HL-60 (cell line): ENCODE measurements around the gene TUBGCP3.

Source experiments
- DNase-seq, 2 experiments: peaks; one replicate each; pipeline ENCODE4 v3.0.0-alpha.2; 2010 to 2020; ENCODE audit warnings: low read depth in 1 of 2, low spot score in 1 of 2
- H3K27ac ChIP-seq: fragments of 250-450 bp; sonication (Bioruptor Pico); replicated peaks from 2 replicates; pipeline ENCODE4 v1.5.1; 2020; ENCODE audit warnings: mild to moderate bottlenecking, moderate library complexity
- H3K27me3 ChIP-seq: fragments of 250-450 bp; sonication (Bioruptor Pico); 2 replicates; pipeline ENCODE4 v1.5.1; 2021; ENCODE audit warnings: mild to moderate bottlenecking, moderate library complexity; ENCODE audit not compliant: insufficient read depth, poor library complexity, severe bottlenecking
- H3K4me3 ChIP-seq: replicated peaks from 2 replicates; pipeline ENCODE4 v1.5.1; 2011; ENCODE audit warnings: mild to moderate bottlenecking, control low read depth, low read length; ENCODE audit not compliant: insufficient read depth
- GABPA ChIP-seq: IDR thresholded peaks from 2 replicates; pipeline ENCODE4 v1.6.1; 2012; ENCODE audit warnings: low read depth
- POLR2AphosphoS5 ChIP-seq: IDR thresholded peaks from 2 replicates; pipeline ENCODE4 v1.6.1; 2012; ENCODE audit warnings: low read depth
- SPI1 ChIP-seq: IDR thresholded peaks from 2 replicates; pipeline ENCODE4 v1.6.1; 2012; ENCODE audit warnings: low read depth, mild to moderate bottlenecking, borderline replicate concordance
- TF ChIP-seq, protein P1 (sequence below): IDR thresholded peaks from one replicate; pipeline ENCODE4 v1.5.1; 2011; ENCODE audit warnings: low read length, control low read depth, inconsistent platforms; ENCODE audit not compliant: insufficient read depth
- TF ChIP-seq, protein P2 (sequence below): IDR thresholded peaks from 2 replicates; pipeline ENCODE4 v1.6.1; 2012; ENCODE audit warnings: low read depth; ENCODE audit not compliant: insufficient replicate concordance

TUBGCP3 gene

DNA sequence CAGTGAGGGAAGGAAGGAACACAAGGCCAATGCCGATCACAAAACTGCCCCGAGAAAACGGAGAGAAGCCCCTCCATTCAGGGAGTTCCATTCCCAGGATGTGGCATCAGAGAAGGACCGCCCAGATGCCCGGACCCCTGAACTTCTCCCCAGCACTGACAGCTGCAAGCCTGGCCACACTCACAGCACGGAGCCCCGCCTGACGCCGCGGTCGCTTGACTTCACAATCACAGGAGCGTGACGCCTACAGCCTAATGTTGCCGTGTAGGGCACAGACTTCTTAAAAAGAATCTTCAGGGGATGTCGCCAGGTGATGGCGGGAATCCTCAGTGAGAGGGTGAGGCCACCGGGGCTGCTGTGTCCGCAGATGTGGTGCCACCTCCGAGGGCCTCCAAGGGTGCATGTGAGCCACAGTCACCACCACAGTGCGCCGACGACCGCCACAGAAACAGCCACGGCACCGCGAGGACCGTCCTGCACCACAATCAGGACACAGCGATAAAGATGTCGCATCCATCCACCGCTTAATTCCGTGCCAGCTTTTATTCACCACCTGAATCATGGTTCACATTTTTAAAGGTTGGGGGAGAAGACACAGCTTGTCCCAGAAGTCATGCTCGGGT is 134.6 kb downstream of the TUBGCP3 start:
- no peak for DNase-seq
- no peak for TF ChIP-seq POLR2AphosphoS5
- TF ChIP-seq, protein P1, sequence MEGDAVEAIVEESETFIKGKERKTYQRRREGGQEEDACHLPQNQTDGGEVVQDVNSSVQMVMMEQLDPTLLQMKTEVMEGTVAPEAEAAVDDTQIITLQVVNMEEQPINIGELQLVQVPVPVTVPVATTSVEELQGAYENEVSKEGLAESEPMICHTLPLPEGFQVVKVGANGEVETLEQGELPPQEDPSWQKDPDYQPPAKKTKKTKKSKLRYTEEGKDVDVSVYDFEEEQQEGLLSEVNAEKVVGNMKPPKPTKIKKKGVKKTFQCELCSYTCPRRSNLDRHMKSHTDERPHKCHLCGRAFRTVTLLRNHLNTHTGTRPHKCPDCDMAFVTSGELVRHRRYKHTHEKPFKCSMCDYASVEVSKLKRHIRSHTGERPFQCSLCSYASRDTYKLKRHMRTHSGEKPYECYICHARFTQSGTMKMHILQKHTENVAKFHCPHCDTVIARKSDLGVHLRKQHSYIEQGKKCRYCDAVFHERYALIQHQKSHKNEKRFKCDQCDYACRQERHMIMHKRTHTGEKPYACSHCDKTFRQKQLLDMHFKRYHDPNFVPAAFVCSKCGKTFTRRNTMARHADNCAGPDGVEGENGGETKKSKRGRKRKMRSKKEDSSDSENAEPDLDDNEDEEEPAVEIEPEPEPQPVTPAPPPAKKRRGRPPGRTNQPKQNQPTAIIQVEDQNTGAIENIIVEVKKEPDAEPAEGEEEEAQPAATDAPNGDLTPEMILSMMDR, result no peak
- no peak for TF ChIP-seq SPI1
- TF ChIP-seq, protein P2, sequence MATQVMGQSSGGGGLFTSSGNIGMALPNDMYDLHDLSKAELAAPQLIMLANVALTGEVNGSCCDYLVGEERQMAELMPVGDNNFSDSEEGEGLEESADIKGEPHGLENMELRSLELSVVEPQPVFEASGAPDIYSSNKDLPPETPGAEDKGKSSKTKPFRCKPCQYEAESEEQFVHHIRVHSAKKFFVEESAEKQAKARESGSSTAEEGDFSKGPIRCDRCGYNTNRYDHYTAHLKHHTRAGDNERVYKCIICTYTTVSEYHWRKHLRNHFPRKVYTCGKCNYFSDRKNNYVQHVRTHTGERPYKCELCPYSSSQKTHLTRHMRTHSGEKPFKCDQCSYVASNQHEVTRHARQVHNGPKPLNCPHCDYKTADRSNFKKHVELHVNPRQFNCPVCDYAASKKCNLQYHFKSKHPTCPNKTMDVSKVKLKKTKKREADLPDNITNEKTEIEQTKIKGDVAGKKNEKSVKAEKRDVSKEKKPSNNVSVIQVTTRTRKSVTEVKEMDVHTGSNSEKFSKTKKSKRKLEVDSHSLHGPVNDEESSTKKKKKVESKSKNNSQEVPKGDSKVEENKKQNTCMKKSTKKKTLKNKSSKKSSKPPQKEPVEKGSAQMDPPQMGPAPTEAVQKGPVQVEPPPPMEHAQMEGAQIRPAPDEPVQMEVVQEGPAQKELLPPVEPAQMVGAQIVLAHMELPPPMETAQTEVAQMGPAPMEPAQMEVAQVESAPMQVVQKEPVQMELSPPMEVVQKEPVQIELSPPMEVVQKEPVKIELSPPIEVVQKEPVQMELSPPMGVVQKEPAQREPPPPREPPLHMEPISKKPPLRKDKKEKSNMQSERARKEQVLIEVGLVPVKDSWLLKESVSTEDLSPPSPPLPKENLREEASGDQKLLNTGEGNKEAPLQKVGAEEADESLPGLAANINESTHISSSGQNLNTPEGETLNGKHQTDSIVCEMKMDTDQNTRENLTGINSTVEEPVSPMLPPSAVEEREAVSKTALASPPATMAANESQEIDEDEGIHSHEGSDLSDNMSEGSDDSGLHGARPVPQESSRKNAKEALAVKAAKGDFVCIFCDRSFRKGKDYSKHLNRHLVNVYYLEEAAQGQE, result no peak
- TF ChIP-seq GABPA, result no peak
- H3K4me3 ChIP-seq, result no peak overlapping the region
- H3K27me3 ChIP-seq, result peaks cover 10% of the 10 kb centered on the region
- H3K27ac ChIP-seq, result no peak overlapping the region

DNA sequence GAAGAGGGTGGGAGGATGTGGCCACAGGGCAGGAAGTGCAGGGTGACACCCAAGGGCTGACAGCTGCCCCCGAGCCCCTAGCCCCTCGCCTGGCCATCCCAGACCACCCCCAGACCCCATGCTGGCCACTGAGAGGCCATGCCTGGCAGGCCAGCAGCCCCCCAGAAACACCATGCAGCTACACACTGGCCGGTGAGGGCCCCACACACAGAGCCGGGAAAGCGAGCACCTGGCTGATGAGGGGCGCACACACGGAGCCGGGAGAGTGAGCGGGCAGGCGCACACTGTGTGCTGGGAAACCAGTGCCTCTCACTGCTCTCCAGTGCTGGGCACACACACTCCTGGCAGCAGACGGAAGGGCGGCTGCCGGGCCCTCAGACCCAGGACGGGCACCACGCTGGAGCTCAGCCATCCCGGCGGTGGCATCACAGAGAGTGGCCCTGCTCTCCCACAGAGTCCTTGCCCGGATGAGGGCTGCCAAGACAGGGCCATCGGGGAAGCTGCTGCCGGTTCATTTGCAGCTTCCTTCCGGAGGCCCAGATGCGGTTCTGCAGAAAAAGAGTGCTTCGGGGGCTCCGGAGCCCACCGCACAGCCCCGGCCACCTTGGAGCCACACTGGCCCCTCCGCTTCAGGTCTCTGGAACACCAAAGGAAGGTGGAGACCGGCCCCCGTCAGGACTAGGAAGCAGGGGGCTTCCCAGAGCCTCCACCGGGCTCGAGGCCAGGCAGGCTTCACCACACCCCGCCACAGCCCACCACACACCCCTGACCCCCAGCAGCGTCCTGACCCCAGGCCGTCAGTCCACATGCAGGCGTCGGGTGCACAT is 135.4 kb downstream of the TUBGCP3 start:
- Histone ChIP-seq H3K27ac (no peak overlapping the region), H3K4me3 (no peak overlapping the region), H3K27me3 (peaks cover 10% of the 10 kb centered on the region)
- TF ChIP-seq, protein P2, result no peak
- no peak for TF ChIP-seq SPI1
- DNase-seq, result no peak

DNA sequence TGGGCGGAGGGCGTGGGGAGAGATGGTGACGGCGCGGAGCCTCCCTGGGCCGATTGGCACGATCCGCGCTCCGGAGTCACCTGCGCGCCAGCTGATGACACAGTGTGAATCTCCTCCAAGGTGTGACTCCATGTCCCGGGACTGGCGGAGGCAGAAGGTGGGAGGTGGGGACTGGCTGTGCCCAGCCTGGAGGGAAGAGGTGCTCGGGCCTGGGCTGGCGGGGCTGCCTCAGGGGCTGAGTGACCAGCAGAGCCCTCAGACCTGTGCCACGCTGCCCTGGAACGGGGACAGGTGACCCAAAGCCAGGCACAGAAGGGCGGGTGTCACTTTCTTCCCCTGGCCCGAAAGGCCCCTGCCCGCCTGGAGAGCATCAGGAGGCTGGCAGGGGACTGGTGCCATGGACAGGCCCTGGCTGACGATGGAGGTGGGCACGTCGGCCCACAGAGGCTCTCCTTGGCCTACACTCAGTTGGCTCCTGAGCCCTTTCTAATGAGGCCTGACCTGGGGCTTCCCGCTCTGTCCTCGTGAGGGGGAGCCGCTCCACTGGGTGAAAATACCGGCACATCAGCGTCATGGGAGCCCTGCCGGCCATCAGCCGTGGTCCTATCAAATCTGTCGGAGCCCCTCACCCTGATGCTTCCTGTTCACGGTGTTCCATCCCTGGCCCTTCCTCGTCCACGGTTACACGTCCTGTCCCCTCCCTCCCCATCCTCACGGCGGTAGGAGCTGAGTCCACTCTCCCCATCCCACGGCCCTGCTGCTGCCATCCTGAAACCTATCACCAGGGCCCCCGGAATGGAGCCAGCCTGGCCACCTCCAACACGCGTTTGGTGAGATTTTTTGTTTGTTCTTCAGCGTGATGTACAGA is 136.2 kb downstream of the TUBGCP3 start:
- H3K27me3 ChIP-seq, result peaks cover 10% of the 10 kb centered on the region
- H3K27ac ChIP-seq, result no peak overlapping the region
- DNase-seq, result no peak
- no peak overlapping the region for H3K4me3 ChIP-seq
- TF ChIP-seq GABPA, result no peak
- TF ChIP-seq, protein P1, result no peak
- no peak for TF ChIP-seq SPI1
- TF ChIP-seq POLR2AphosphoS5, result no peak
- TF ChIP-seq, protein P2, result no peak
